ES-I3 (cell line): ENCODE measurements around the gene PLA2G6.
"Not testable (repeated sequence)": the region's sequence is repeated elsewhere in the genome, so short reads cannot be mapped to it uniquely, and the experiment has no call there.

Source experiments
- H3K36me3 ChIP-seq: 2 replicates; pipeline ENCODE4 v1.6.1; 2013; ENCODE audit warnings: mild to moderate bottlenecking, low read length, control low read depth, moderate library complexity; ENCODE audit not compliant: insufficient read depth
- H3K4me1 ChIP-seq: 2 replicates; pipeline ENCODE4 v1.6.1; 2013; ENCODE audit warnings: mild to moderate bottlenecking, control low read depth, low read length; ENCODE audit not compliant: insufficient read depth
- H3K9ac ChIP-seq: 2 replicates; pipeline ENCODE4 v1.6.1; 2013; ENCODE audit warnings: low read depth, mild to moderate bottlenecking, low read length, moderate library complexity
- H3K9me3 ChIP-seq: 2 replicates; pipeline ENCODE4 v1.6.1; 2013; ENCODE audit warnings: mild to moderate bottlenecking, low read length, moderate library complexity; ENCODE audit not compliant: control insufficient read depth, insufficient read depth

PLA2G6 gene

GRCh38 chr22:38189104-38189503 is 7.5 kb upstream of the PLA2G6 start:
- Histone ChIP-seq H3K9ac (no peak overlapping the region), H3K9me3 (no peaks in the 10 kb centered on the region), H3K36me3 (no peaks in the 10 kb centered on the region), H3K4me1 (peaks cover 5% of the 10 kb centered on the region; the same call in 1 of the 2 replicates)

GRCh38 chr22:38187413-38188212 is 6.0 kb upstream of the PLA2G6 start:
- Histone ChIP-seq H3K9ac (no peak overlapping the region), H3K4me1 (peaks cover 5% of the 10 kb centered on the region; the same call in 1 of the 2 replicates), H3K9me3 (no peaks in the 10 kb centered on the region), H3K36me3 (no peaks in the 10 kb centered on the region)

GRCh38 chr22:38186429-38186828 is 4.8 kb upstream of the PLA2G6 start:
- no peaks in the 10 kb centered on the region for H3K9me3 ChIP-seq
- H3K9ac ChIP-seq = no peak overlapping the region
- H3K36me3 ChIP-seq = no peaks in the 10 kb centered on the region
- peaks cover 5% of the 10 kb centered on the region; the same call in 1 of the 2 replicates for H3K4me1 ChIP-seq

- peaks cover 18% of the 10 kb centered on the region for H3K4me1 ChIP-seq
- no peak overlapping the region for H3K9ac ChIP-seq
- H3K9me3 ChIP-seq = no peaks in the 10 kb centered on the region
- H3K36me3 ChIP-seq = no peaks in the 10 kb centered on the region
Measured at GRCh38 chr22:38184788-38185187, 3.2 kb upstream of the PLA2G6 start.

GRCh38 chr22:38180841-38181452 is 683 bp downstream of the PLA2G6 start:
- Histone ChIP-seq H3K9me3 (no peaks in the 10 kb centered on the region), H3K36me3 (no peaks in the 10 kb centered on the region), H3K4me1 (peaks cover 27% of the 10 kb centered on the region), H3K9ac (peak overlapping the region; percentile 84)

- H3K9me3 ChIP-seq, H3K9ac ChIP-seq, H3K36me3 ChIP-seq: not testable (repeated sequence)
- peaks cover 21% of the 10 kb centered on the region for H3K4me1 ChIP-seq
Measured at GRCh38 chr22:38178605-38178937, 3.1 kb downstream of the PLA2G6 start.

- no peaks in the 10 kb centered on the region for H3K9me3 ChIP-seq
- no peaks in the 10 kb centered on the region for H3K36me3 ChIP-seq
- H3K4me1 ChIP-seq = peaks cover 21% of the 10 kb centered on the region
- H3K9ac ChIP-seq = no peak overlapping the region
Measured at GRCh38 chr22:38177926-38178604, 3.6 kb downstream of the PLA2G6 start.

- not testable (repeated sequence) for H3K9ac ChIP-seq, H3K9me3 ChIP-seq
Measured at GRCh38 chr22:38177571-38177925, 4.1 kb downstream of the PLA2G6 start.

GRCh38 chr22:38177044-38177443 is 4.6 kb downstream of the PLA2G6 start:
- Histone ChIP-seq H3K36me3 (no peaks in the 10 kb centered on the region), H3K9ac (no peak overlapping the region), H3K9me3 (no peaks in the 10 kb centered on the region), H3K4me1 (peaks cover 21% of the 10 kb centered on the region)

More at GRCh38 chr22:38177571-38177925, 4.1 kb downstream of the PLA2G6 start:
- peaks cover 21% of the 10 kb centered on the region for H3K4me1 ChIP-seq
- not testable (repeated sequence) for H3K36me3 ChIP-seq

- Histone ChIP-seq H3K9ac (no peak overlapping the region), H3K9me3 (no peaks in the 10 kb centered on the region), H3K36me3 (no peaks in the 10 kb centered on the region), H3K4me1 (peaks cover 21% of the 10 kb centered on the region)
Measured at GRCh38 chr22:38176170-38176741, 5.4 kb downstream of the PLA2G6 start.

GRCh38 chr22:38175206-38176118 is 6.2 kb downstream of the PLA2G6 start:
- Histone ChIP-seq H3K9me3 (no peaks in the 10 kb centered on the region), H3K4me1 (peaks cover 15% of the 10 kb centered on the region), H3K9ac (no peak overlapping the region), H3K36me3 (no peaks in the 10 kb centered on the region)

GRCh38 chr22:38174626-38175025 is 7.0 kb downstream of the PLA2G6 start:
- Histone ChIP-seq H3K9ac (no peak overlapping the region), H3K36me3 (no peaks in the 10 kb centered on the region), H3K9me3 (no peaks in the 10 kb centered on the region), H3K4me1 (peaks cover 7% of the 10 kb centered on the region)

GRCh38 chr22:38173641-38173906 is 8.1 kb downstream of the PLA2G6 start:
- Histone ChIP-seq H3K4me1 (peaks cover 7% of the 10 kb centered on the region), H3K36me3 (no peaks in the 10 kb centered on the region), H3K9me3 (no peaks in the 10 kb centered on the region), H3K9ac (no peak overlapping the region)
